Measurements from ENCODE around the gene ANKS1B. TPM values are rescaled to one million over a fixed set of nuclear protein-coding genes. Genes with fewer than 3 reads are reported as not detected.

Gene ANKS1B
- total and polyA plus RNA-seq, 2 of the 4 experiments (the other 2 are of a cell fraction), result 0.17 to 0.18 TPM

GRCh38 chr12:99063182-99063581 is 921.6 kb downstream of the ANKS1B start:
- no peak overlapping the region for H2AK9ac ChIP-seq (replicated peaks; ENCODE audit: low read depth, low read length, poor library complexity)
- ATAC-seq (ENCODE audit: low read depth) (no peak), DNase-seq (no peak)
- TF ChIP-seq RFX5 (IDR thresholded peaks at IDR 0.05; ENCODE audit: low read depth, low read length) (no peak), NFE2L2 (IDR thresholded peaks at IDR 0.05; ENCODE audit: low read depth, low read length) (no peak), USF2 (IDR thresholded peaks at IDR 0.05; ENCODE audit: low read depth, low read length) (no peak), BHLHE40 (IDR thresholded peaks at IDR 0.05; ENCODE audit: low read depth, low read length) (no peak), SMC3 (IDR thresholded peaks at IDR 0.05; ENCODE audit: low read depth, low read length) (no peak), POLR2A (IDR thresholded peaks at IDR 0.05; ENCODE audit: low read depth, low read length) (no peak), RAD21 (IDR thresholded peaks at IDR 0.05; ENCODE audit: low read length) (no peak), ELK1 (IDR thresholded peaks at IDR 0.05; ENCODE audit: borderline replicate concordance, low read depth, low read length) (no peak)
- no peak overlapping the region for H3K9ac ChIP-seq (ENCODE audit: low read depth, low read length)
- H4K8ac ChIP-seq (ENCODE audit: low read depth in 2 of 2, low read length in 2 of 2), result no peak overlapping the region
- H3K4me1 ChIP-seq (ENCODE audit: control insufficient read depth, insufficient read depth, low read length), result no peaks in the 10 kb centered on the region
- no peak overlapping the region for H3K23ac ChIP-seq (ENCODE audit: low read depth, low read length)
- intact Hi-C loops (cut with micrococcal nuclease) (no loop called here), in situ Hi-C loops (cut with MboI; ENCODE audit: low sequenced_read_pairs) (no loop called here), dilution Hi-C loops (cut with HindIII; ENCODE audit: low sequenced_read_pairs, unreplicated experiment) (no loop called here)
- H3K79me1 ChIP-seq (ENCODE audit: low read depth in 1 of 2, low read length in 2 of 2), result no peaks in the 10 kb centered on the region
- no peak overlapping the region for H2BK15ac ChIP-seq (ENCODE audit: low read depth, low read length)
- no peak overlapping the region for H3K4ac ChIP-seq (ENCODE audit: low read depth, low read length)
- no peak overlapping the region for H4K5ac ChIP-seq (ENCODE audit: low read depth, low read length)
- no peaks in the 10 kb centered on the region for H4K20me1 ChIP-seq (ENCODE audit: insufficient read depth, low read length)
- no peak overlapping the region for H3K56ac ChIP-seq (ENCODE audit: extremely low read depth, insufficient read depth, low read length)
- no peak overlapping the region for H3K4me2 ChIP-seq (ENCODE audit: low read depth, low read length)
- H2AFZ ChIP-seq (replicated peaks; ENCODE audit: low read length, poor library complexity), result no peak overlapping the region
- ChIA-PET POLR2A (ENCODE audit: unreplicated experiment) (no interaction called here), CTCF (interaction anchor here (0.8 kb wide), 1 partner anchor 20 kb away, joined by 3 read pairs; no protein-coding TSS in a partner anchor)
- H2BK5ac ChIP-seq (ENCODE audit: low read depth, low read length, poor library complexity, severe bottlenecking), result no peak overlapping the region
- BruUV-seq (replicated peaks), result no TSS peak
- 100% methylated on average over 1 of the region's 4 CpGs; no CpG with 5 or more reads in 1 of the 2 experiments for WGBS, 2 experiments (ENCODE audit: extremely low coverage in 2 of 2, insufficient read length in 1 of 2)
- no peak overlapping the region for H3K27ac ChIP-seq (ENCODE audit: insufficient read depth, low read length)
- H3K9me1 ChIP-seq (ENCODE audit: insufficient read depth, low read length), result no peaks in the 10 kb centered on the region
- H3K4me3 ChIP-seq (ENCODE audit: insufficient read depth, low read depth, low read length), result no peak overlapping the region
- no peak overlapping the region for H2BK120ac ChIP-seq (ENCODE audit: low read depth, low read length)
- no peak overlapping the region for H3K18ac ChIP-seq (ENCODE audit: low read depth, low read length)
- H3K36me3 ChIP-seq (ENCODE audit: control insufficient read depth, insufficient read depth, low read length), result no peaks in the 10 kb centered on the region
- no peaks in the 10 kb centered on the region for H3K9me3 ChIP-seq (ENCODE audit: control insufficient read depth, insufficient read depth, low read length)
- no peak overlapping the region for H4K91ac ChIP-seq (ENCODE audit: insufficient read depth, low read depth, low read length)
- H2AK5ac ChIP-seq (ENCODE audit: low read depth, low read length), result no peak overlapping the region
- H3K14ac ChIP-seq (replicated peaks; ENCODE audit: low read depth, low read length), result no peak overlapping the region
- no peak overlapping the region for H2BK20ac ChIP-seq (ENCODE audit: low read depth, low read length)
- H3K27me3 ChIP-seq (ENCODE audit: control insufficient read depth, insufficient read depth, low read length), result no peaks in the 10 kb centered on the region

All from IMR-90 (cell line).